ENCODE measurements around the gene CSF1R. TPM values are rescaled to one million over a fixed set of nuclear protein-coding genes. Genes with fewer than 3 reads are reported as not detected.

CSF1R gene
- total RNA-seq, 3 donors from 2014 or later, result 11.5 to 79.0 (median 24.1) TPM

- Histone ChIP-seq H3K27ac (no peak overlapping the region), H3K4me1 (no peaks in the 10 kb centered on the region), H3K4me3 (no peak overlapping the region), H3K36me3 (no peaks in the 10 kb centered on the region), H3K9me3 (no peaks in the 10 kb centered on the region), H3K27me3 (no peaks in the 10 kb centered on the region)
- intact Hi-C loops (cut with DNase I; ENCODE audit: low total_unique reads), result no loop called here
- no peak for DNase-seq (ENCODE audit: low spot score in 2 of 2)
- TF ChIP-seq POLR2A (IDR thresholded peaks at IDR 0.05), result no peak
- no peak for TF ChIP-seq POLR2AphosphoS5 (IDR thresholded peaks at IDR 0.05)
- no peak for TF ChIP-seq CTCF (IDR thresholded peaks at IDR 0.05)
Observed at GRCh38 chr5:150055326-150056074, 30.9 kb downstream of the CSF1R start.

GRCh38 chr5:150054569-150054968 lies 31.8 kb downstream of the CSF1R start:
- Histone ChIP-seq H3K27ac (no peak overlapping the region), H3K4me1 (no peaks in the 10 kb centered on the region), H3K4me3 (no peak overlapping the region), H3K36me3 (no peaks in the 10 kb centered on the region), H3K27me3 (no peaks in the 10 kb centered on the region), H3K9me3 (no peaks in the 10 kb centered on the region)
- TF ChIP-seq POLR2A (IDR thresholded peaks at IDR 0.05) (no peak), CTCF (IDR thresholded peaks at IDR 0.05) (no peak), POLR2AphosphoS5 (IDR thresholded peaks at IDR 0.05) (no peak)
- intact Hi-C loops (cut with DNase I; ENCODE audit: low total_unique reads), result no loop called here
- DNase-seq (ENCODE audit: low spot score in 2 of 2), result no peak

- no peak for DNase-seq (ENCODE audit: low spot score in 2 of 2)
- Histone ChIP-seq H3K36me3 (peaks cover 5% of the 10 kb centered on the region), H3K9me3 (no peaks in the 10 kb centered on the region), H3K4me3 (no peak overlapping the region), H3K4me1 (no peaks in the 10 kb centered on the region), H3K27me3 (no peaks in the 10 kb centered on the region), H3K27ac (no peak overlapping the region)
- intact Hi-C loops (cut with DNase I; ENCODE audit: low total_unique reads), result no loop called here
- TF ChIP-seq CTCF (IDR thresholded peaks at IDR 0.05) (no peak), POLR2A (IDR thresholded peaks at IDR 0.05) (no peak), POLR2AphosphoS5 (IDR thresholded peaks at IDR 0.05) (no peak)
Observed at GRCh38 chr5:150053713-150054392, 32.5 kb downstream of the CSF1R start.

GRCh38 chr5:150052956-150053712 lies 33.2 kb downstream of the CSF1R start:
- Histone ChIP-seq H3K36me3 (peaks cover 12% of the 10 kb centered on the region), H3K4me1 (no peaks in the 10 kb centered on the region), H3K27ac (no peak overlapping the region), H3K9me3 (no peaks in the 10 kb centered on the region), H3K27me3 (no peaks in the 10 kb centered on the region), H3K4me3 (no peak overlapping the region)
- no peak for TF ChIP-seq POLR2A (IDR thresholded peaks at IDR 0.05)
- no peak for TF ChIP-seq POLR2AphosphoS5 (IDR thresholded peaks at IDR 0.05)
- TF ChIP-seq CTCF (IDR thresholded peaks at IDR 0.05), result no peak
- no peak for DNase-seq (ENCODE audit: low spot score in 2 of 2)
- intact Hi-C loops (cut with DNase I; ENCODE audit: low total_unique reads), result no loop called here

All from breast epithelium (tissue), 4 donors.